GM23338 (cell line): Measurements from ENCODE around the gene SMU1. TPM values are rescaled to one million over a fixed set of nuclear protein-coding genes. Genes with fewer than 3 reads are reported as not detected.

Experiments used
- ATAC-seq: fragments of 200-7000 bp; cut with Tn5 transposase; 3 replicates; pipeline ENCODE4 v1.9.1; 2020
- DNase-seq: peaks from one replicate; pipeline ENCODE4 v3.0.0-alpha.2; 2015; ENCODE audit warnings: low spot score
- H2AFZ ChIP-seq: fragments of 200-600 bp; sonication (generic); 2 replicates; pipeline ENCODE4 v1.8.0; 2016; ENCODE audit warnings: antibody characterized with exemption, mild to moderate bottlenecking, moderate library complexity
- H3F3A ChIP-seq: fragments of 200-600 bp; sonication (generic); replicated peaks from 2 replicates; pipeline ENCODE4 v1.8.0; 2017; ENCODE audit warnings: antibody characterized with exemption, mixed run types, low read depth
- H3K27ac ChIP-seq: fragments of 200-600 bp; sonication (generic); 2 replicates; pipeline ENCODE4 v1.6.1; 2016; ENCODE audit warnings: low read depth
- H3K27me3 ChIP-seq: fragments of 200-600 bp; sonication (generic); 2 replicates; pipeline ENCODE4 v1.8.0; 2016; ENCODE audit warnings: mild to moderate bottlenecking, mixed run types, moderate library complexity; ENCODE audit not compliant: insufficient read depth
- H3K36me3 ChIP-seq: fragments of 200-600 bp; sonication (generic); 2 replicates; pipeline ENCODE4 v1.8.0; 2016; ENCODE audit warnings: mild to moderate bottlenecking; ENCODE audit not compliant: insufficient read depth
- H3K4me1 ChIP-seq: fragments of 200-600 bp; sonication (generic); 2 replicates; pipeline ENCODE4 v1.8.0; 2016; ENCODE audit warnings: mild to moderate bottlenecking, moderate library complexity; ENCODE audit not compliant: insufficient read depth
- H3K4me2 ChIP-seq: fragments of 200-600 bp; sonication (generic); 2 replicates; pipeline ENCODE4 v1.7.1; 2017; ENCODE audit warnings: mixed run types
- H3K4me3 ChIP-seq: fragments of 200-600 bp; sonication (generic); 2 replicates; pipeline ENCODE4 v1.6.1; 2016; ENCODE audit warnings: mixed run types
- H3K79me2 ChIP-seq: fragments of 200-600 bp; sonication (generic); replicated peaks from 2 replicates; pipeline ENCODE4 v1.8.0; 2017; ENCODE audit warnings: mild to moderate bottlenecking; ENCODE audit not compliant: insufficient read depth
- H3K9me2 ChIP-seq: fragments of 200-600 bp; sonication (generic); 2 replicates; pipeline ENCODE4 v1.8.0; 2017; ENCODE audit not compliant: insufficient read depth
- H4K20me1 ChIP-seq: fragments of 200-600 bp; sonication (generic); replicated peaks from 2 replicates; pipeline ENCODE4 v1.8.0; 2017; ENCODE audit warnings: mild to moderate bottlenecking; ENCODE audit not compliant: insufficient read depth
- H3K27ac Mint-ChIP-seq: 2 replicates; pipeline ENCODE4 v1.8.0; 2020; ENCODE audit warnings: inconsistent platforms, mild to moderate bottlenecking, moderate library complexity, mixed read lengths
- H3K27me3 Mint-ChIP-seq: 3 replicates; pipeline ENCODE4 v1.8.0; 2022; ENCODE audit warnings: low read depth, mild to moderate bottlenecking, moderate library complexity, mixed read lengths, inconsistent platforms; ENCODE audit not compliant: insufficient read depth, poor library complexity
- H3K36me3 Mint-ChIP-seq: 3 replicates; pipeline ENCODE4 v1.8.0; 2021; ENCODE audit warnings: low read depth, mild to moderate bottlenecking, inconsistent platforms, moderate library complexity, mixed read lengths
- H3K4me1 Mint-ChIP-seq: 3 replicates; pipeline ENCODE4 v1.8.0; 2020; ENCODE audit warnings: mild to moderate bottlenecking, inconsistent platforms, mixed read lengths
- H3K4me3 Mint-ChIP-seq: 3 replicates; pipeline ENCODE4 v1.8.0; 2021; ENCODE audit warnings: moderate library complexity, mild to moderate bottlenecking, inconsistent platforms, mixed read lengths
- H3K9me3 Mint-ChIP-seq: 3 replicates; pipeline ENCODE4 v1.8.0; 2020; ENCODE audit warnings: moderate library complexity, mild to moderate bottlenecking, inconsistent platforms, mixed read lengths
- CREB1 ChIP-seq: fragments of 250-450 bp; sonication (Bioruptor Pico); IDR thresholded peaks from 2 replicates; pipeline ENCODE4 v1.5.0; 2020; ENCODE audit warnings: low read depth, mild to moderate bottlenecking, moderate library complexity
- EZH2 ChIP-seq: fragments of 200-600 bp; sonication (generic); IDR thresholded peaks from one replicate; pipeline ENCODE4 v1.8.0; 2017; ENCODE audit warnings: antibody characterized with exemption, mild to moderate bottlenecking, low read depth; ENCODE audit not compliant: unreplicated experiment
- EZH2phosphoT487 ChIP-seq: fragments of 200-600 bp; sonication (generic); IDR thresholded peaks from one replicate; pipeline ENCODE4 v1.8.1; 2018; ENCODE audit warnings: antibody characterized with exemption; ENCODE audit not compliant: unreplicated experiment
- JUNB ChIP-seq: IDR thresholded peaks from one replicate; pipeline ENCODE4 v1.6.1; 2016; ENCODE audit warnings: antibody characterized with exemption; ENCODE audit not compliant: unreplicated experiment
- NANOG ChIP-seq: IDR thresholded peaks from 2 replicates; pipeline ENCODE4 v1.6.1; 2016; ENCODE audit warnings: antibody characterized with exemption, borderline replicate concordance
- POLR2AphosphoS5 ChIP-seq: IDR thresholded peaks from 2 replicates; pipeline ENCODE4 v1.6.1; 2016; ENCODE audit warnings: antibody characterized with exemption, low read depth
- STAT1 ChIP-seq: IDR thresholded peaks from one replicate; pipeline ENCODE4 v1.6.1; 2016; ENCODE audit warnings: antibody characterized with exemption; ENCODE audit not compliant: unreplicated experiment
- ZNF114 ChIP-seq: fragments of 250-450 bp; sonication (Bioruptor Pico); IDR thresholded peaks from 2 replicates; pipeline ENCODE4 v1.5.0; 2020; ENCODE audit warnings: mild to moderate bottlenecking, moderate library complexity
- ZNF331 ChIP-seq: fragments of 250-450 bp; sonication (Bioruptor Pico); IDR thresholded peaks from 2 replicates; pipeline ENCODE4 v1.5.0; 2020; ENCODE audit warnings: low read depth, mild to moderate bottlenecking, moderate library complexity
- polyA plus RNA-seq: library from polyadenylated mRNA; unstranded; fragments of >200 nt; fragmentation: Nextera tagmentation; extraction: Ambion mirVana; gene quantifications from 2 replicates; pipeline ENCODE4 v1.2.1, GENCODE V29; 2016
- total RNA-seq: library from RNA; depleted of rRNA; stranded (reverse); fragments of >200 nt; shearing (Covaris generic); gene quantifications from 2 replicates; pipeline ENCODE4 v1.2.3, GENCODE V29; 2014
- TF ChIP-seq, protein P1 (sequence below): IDR thresholded peaks from 2 replicates; pipeline ENCODE4 v1.6.1; 2016; ENCODE audit warnings: antibody characterized with exemption
- TF ChIP-seq, protein P2 (sequence below): fragments of 250-450 bp; sonication (Bioruptor Pico); IDR thresholded peaks from 2 replicates; pipeline ENCODE4 v1.5.0; 2020; ENCODE audit warnings: mild to moderate bottlenecking, moderate library complexity
- TF ChIP-seq, protein P3 (sequence below): IDR thresholded peaks from one replicate; pipeline ENCODE4 v1.6.1; 2018; ENCODE audit warnings: antibody characterized with exemption; ENCODE audit not compliant: unreplicated experiment
- TF ChIP-seq, protein P4 (sequence below), 2 experiments: fragments of 200-600 bp in 1 of 2; sonication (generic) in 1 of 2; conservative IDR thresholded peaks; 2 replicates each; pipeline versions ENCODE4 v1.5.1 to v1.6.1; 2016 to 2017; ENCODE audit warnings: antibody characterized with exemption in 2 of 2, low read depth in 2 of 2, mild to moderate bottlenecking in 2 of 2, moderate library complexity in 1 of 2

Gene SMU1
- total and polyA plus RNA-seq, 2 experiments from 2014 or later = 14.3 to 23.8 TPM

DNA sequence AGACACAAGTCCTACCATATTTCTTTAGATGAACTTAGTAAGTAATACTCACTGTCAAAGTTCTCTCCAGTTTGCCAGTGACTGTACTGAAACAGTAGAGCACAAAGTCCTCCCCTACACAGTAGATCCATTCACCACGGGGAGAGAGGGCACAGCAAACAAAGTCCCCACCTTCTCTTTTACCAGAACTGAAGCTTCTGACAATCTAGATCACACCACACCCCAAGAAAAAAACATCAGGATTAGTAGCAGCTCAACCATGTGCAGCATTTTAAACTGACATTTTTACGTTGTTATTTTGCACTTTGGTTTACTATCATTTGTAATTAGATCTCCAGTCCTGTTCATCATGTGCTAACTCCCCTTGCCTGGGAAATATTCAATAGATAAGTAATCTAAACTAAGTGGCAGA lies 28.4 kb downstream of the SMU1 start:
- Histone ChIP-seq H3K27me3 (no peaks in the 10 kb centered on the region), H4K20me1 (no peaks in the 10 kb centered on the region; the same call in 1 of the 2 replicates), H3K4me1 (peaks cover 8% of the 10 kb centered on the region), H3F3A (no peaks in the 10 kb centered on the region), H3K79me2 (no peaks in the 10 kb centered on the region; the same call in 1 of the 2 replicates), H3K36me3 (peaks cover 27% of the 10 kb centered on the region), H2AFZ (no peak overlapping the region), H3K27ac (no peak overlapping the region), H3K4me2 (no peak overlapping the region), H3K4me3 (no peak overlapping the region), H3K9me2 (no peaks in the 10 kb centered on the region)
- Mint-ChIP-seq H3K4me1 (peaks cover 16% of the 10 kb centered on the region), H3K36me3 (peaks cover 39% of the 10 kb centered on the region), H3K27me3 (no peaks in the 10 kb centered on the region), H3K9me3 (no peaks in the 10 kb centered on the region), H3K27ac (no peak overlapping the region), H3K4me3 (no peak overlapping the region)
- ATAC-seq (no peak), DNase-seq (no peak)
- TF ChIP-seq, protein P1, sequence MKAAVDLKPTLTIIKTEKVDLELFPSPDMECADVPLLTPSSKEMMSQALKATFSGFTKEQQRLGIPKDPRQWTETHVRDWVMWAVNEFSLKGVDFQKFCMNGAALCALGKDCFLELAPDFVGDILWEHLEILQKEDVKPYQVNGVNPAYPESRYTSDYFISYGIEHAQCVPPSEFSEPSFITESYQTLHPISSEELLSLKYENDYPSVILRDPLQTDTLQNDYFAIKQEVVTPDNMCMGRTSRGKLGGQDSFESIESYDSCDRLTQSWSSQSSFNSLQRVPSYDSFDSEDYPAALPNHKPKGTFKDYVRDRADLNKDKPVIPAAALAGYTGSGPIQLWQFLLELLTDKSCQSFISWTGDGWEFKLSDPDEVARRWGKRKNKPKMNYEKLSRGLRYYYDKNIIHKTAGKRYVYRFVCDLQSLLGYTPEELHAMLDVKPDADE = no peak
- TF ChIP-seq POLR2AphosphoS5 (no peak), ZNF331 (CRISPR knock-in tag) (no peak), NANOG (no peak), ZNF114 (CRISPR knock-in tag) (no peak), EZH2phosphoT487 (no peak), EZH2 (no peak), STAT1 (no peak), CREB1 (CRISPR knock-in tag) (no peak), JUNB (no peak)
- TF ChIP-seq, protein P2, sequence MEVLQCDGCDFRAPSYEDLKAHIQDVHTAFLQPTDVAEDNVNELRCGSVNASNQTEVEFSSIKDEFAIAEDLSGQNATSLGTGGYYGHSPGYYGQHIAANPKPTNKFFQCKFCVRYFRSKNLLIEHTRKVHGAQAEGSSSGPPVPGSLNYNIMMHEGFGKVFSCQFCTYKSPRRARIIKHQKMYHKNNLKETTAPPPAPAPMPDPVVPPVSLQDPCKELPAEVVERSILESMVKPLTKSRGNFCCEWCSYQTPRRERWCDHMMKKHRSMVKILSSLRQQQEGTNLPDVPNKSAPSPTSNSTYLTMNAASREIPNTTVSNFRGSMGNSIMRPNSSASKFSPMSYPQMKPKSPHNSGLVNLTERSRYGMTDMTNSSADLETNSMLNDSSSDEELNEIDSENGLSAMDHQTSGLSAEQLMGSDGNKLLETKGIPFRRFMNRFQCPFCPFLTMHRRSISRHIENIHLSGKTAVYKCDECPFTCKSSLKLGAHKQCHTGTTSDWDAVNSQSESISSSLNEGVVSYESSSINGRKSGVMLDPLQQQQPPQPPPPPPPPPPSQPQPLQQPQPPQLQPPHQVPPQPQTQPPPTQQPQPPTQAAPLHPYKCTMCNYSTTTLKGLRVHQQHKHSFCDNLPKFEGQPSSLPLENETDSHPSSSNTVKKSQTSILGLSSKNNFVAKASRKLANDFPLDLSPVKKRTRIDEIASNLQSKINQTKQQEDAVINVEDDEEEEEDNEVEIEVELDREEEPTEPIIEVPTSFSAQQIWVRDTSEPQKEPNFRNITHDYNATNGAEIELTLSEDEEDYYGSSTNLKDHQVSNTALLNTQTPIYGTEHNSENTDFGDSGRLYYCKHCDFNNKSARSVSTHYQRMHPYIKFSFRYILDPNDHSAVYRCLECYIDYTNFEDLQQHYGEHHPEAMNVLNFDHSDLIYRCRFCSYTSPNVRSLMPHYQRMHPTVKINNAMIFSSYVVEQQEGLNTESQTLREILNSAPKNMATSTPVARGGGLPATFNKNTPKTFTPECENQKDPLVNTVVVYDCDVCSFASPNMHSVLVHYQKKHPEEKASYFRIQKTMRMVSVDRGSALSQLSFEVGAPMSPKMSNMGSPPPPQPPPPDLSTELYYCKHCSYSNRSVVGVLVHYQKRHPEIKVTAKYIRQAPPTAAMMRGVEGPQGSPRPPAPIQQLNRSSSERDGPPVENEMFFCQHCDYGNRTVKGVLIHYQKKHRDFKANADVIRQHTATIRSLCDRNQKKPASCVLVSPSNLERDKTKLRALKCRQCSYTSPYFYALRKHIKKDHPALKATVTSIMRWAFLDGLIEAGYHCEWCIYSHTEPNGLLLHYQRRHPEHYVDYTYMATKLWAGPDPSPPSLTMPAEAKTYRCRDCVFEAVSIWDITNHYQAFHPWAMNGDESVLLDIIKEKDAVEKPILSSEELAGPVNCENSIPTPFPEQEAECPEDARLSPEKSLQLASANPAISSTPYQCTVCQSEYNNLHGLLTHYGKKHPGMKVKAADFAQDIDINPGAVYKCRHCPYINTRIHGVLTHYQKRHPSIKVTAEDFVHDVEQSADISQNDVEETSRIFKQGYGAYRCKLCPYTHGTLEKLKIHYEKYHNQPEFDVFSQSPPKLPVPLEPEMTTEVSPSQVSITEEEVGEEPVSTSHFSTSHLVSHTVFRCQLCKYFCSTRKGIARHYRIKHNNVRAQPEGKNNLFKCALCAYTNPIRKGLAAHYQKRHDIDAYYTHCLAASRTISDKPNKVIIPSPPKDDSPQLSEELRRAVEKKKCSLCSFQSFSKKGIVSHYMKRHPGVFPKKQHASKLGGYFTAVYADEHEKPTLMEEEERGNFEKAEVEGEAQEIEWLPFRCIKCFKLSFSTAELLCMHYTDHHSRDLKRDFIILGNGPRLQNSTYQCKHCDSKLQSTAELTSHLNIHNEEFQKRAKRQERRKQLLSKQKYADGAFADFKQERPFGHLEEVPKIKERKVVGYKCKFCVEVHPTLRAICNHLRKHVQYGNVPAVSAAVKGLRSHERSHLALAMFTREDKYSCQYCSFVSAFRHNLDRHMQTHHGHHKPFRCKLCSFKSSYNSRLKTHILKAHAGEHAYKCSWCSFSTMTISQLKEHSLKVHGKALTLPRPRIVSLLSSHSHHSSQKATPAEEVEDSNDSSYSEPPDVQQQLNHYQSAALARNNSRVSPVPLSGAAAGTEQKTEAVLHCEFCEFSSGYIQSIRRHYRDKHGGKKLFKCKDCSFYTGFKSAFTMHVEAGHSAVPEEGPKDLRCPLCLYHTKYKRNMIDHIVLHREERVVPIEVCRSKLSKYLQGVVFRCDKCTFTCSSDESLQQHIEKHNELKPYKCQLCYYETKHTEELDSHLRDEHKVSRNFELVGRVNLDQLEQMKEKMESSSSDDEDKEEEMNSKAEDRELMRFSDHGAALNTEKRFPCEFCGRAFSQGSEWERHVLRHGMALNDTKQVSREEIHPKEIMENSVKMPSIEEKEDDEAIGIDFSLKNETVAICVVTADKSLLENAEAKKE (CRISPR knock-in tag) = no peak
- TF ChIP-seq, protein P3, sequence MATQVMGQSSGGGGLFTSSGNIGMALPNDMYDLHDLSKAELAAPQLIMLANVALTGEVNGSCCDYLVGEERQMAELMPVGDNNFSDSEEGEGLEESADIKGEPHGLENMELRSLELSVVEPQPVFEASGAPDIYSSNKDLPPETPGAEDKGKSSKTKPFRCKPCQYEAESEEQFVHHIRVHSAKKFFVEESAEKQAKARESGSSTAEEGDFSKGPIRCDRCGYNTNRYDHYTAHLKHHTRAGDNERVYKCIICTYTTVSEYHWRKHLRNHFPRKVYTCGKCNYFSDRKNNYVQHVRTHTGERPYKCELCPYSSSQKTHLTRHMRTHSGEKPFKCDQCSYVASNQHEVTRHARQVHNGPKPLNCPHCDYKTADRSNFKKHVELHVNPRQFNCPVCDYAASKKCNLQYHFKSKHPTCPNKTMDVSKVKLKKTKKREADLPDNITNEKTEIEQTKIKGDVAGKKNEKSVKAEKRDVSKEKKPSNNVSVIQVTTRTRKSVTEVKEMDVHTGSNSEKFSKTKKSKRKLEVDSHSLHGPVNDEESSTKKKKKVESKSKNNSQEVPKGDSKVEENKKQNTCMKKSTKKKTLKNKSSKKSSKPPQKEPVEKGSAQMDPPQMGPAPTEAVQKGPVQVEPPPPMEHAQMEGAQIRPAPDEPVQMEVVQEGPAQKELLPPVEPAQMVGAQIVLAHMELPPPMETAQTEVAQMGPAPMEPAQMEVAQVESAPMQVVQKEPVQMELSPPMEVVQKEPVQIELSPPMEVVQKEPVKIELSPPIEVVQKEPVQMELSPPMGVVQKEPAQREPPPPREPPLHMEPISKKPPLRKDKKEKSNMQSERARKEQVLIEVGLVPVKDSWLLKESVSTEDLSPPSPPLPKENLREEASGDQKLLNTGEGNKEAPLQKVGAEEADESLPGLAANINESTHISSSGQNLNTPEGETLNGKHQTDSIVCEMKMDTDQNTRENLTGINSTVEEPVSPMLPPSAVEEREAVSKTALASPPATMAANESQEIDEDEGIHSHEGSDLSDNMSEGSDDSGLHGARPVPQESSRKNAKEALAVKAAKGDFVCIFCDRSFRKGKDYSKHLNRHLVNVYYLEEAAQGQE = no peak
- TF ChIP-seq, protein P4, sequence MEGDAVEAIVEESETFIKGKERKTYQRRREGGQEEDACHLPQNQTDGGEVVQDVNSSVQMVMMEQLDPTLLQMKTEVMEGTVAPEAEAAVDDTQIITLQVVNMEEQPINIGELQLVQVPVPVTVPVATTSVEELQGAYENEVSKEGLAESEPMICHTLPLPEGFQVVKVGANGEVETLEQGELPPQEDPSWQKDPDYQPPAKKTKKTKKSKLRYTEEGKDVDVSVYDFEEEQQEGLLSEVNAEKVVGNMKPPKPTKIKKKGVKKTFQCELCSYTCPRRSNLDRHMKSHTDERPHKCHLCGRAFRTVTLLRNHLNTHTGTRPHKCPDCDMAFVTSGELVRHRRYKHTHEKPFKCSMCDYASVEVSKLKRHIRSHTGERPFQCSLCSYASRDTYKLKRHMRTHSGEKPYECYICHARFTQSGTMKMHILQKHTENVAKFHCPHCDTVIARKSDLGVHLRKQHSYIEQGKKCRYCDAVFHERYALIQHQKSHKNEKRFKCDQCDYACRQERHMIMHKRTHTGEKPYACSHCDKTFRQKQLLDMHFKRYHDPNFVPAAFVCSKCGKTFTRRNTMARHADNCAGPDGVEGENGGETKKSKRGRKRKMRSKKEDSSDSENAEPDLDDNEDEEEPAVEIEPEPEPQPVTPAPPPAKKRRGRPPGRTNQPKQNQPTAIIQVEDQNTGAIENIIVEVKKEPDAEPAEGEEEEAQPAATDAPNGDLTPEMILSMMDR (conservative IDR thresholded peaks at IDR 0.05; ENCODE audit: low read depth in 2 of 2) = no peak
